HG02884 (cell line): ENCODE measurements around the gene VPS41.

ENCODE experiments used
- ATAC-seq: cut with Tn5 transposase; IDR thresholded peaks from one replicate; pipeline ENCODE4 v1.9.1; 2021; ENCODE audit warnings: mild to moderate bottlenecking, moderate library complexity; ENCODE audit not compliant: unreplicated experiment

The VPS41 gene

DNA sequence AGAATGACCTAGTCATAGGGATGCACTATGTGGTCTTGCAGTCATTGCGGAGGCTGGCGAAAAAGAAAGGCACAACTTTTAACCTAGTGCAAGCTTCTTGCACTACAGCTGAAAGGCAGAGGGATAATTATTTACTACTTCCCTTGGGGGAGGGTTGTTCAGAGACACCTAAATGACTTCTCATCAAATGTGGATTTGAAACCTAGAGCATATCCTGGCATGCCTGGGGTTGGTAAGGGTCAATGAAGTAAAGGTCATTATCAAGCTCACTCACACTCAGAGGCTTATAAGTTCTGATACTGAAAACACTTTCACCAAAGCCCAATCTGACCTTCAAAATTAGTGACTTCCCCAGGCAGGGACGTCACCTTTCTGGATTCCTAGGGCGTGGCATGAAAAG, 168.9 kb downstream of the VPS41 start:
- ATAC-seq: no peak

DNA sequence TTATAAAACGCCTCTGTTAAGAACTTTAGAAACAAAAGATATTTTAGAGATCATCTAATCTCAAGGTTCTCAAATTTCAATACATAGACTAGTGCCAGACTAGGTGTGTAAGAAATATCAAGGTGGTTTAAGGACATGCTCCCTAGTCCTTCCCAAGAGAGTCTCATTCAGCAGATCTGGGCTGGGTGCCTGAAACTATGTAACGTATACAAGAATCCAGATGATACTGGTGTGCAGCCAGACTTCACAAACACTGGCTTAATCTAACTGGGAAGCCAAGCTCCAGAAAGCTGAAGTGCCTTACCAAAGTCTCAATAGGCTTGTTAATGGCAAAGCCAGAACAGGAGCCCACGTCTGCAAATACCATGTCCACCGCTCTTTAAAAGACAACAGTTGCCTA, 172.9 kb downstream of the VPS41 start:
- ATAC-seq: no peak

DNA sequence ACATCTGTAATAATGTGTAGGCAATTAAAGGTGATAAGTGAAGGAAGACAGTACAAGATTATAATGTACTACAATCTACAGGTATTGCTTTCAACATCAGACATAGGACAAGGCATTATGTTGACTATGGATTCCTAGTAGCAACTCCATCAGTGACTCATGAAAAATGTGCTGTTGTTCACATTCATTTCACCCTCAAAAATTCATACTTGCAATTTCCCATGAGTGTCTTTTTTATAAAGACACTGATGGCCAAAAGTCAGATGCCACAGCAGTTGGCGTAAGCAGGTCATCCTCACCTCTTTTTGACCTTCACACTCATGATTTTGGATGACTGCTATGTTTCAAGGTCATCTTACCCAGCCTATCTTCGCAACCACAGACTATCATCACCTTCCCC, 177.8 kb downstream of the VPS41 start:
- ATAC-seq: no peak

- ATAC-seq: no peak
Observed at GRCh38 chr7:38728145-38728544, 180.8 kb downstream of the VPS41 start.

DNA sequence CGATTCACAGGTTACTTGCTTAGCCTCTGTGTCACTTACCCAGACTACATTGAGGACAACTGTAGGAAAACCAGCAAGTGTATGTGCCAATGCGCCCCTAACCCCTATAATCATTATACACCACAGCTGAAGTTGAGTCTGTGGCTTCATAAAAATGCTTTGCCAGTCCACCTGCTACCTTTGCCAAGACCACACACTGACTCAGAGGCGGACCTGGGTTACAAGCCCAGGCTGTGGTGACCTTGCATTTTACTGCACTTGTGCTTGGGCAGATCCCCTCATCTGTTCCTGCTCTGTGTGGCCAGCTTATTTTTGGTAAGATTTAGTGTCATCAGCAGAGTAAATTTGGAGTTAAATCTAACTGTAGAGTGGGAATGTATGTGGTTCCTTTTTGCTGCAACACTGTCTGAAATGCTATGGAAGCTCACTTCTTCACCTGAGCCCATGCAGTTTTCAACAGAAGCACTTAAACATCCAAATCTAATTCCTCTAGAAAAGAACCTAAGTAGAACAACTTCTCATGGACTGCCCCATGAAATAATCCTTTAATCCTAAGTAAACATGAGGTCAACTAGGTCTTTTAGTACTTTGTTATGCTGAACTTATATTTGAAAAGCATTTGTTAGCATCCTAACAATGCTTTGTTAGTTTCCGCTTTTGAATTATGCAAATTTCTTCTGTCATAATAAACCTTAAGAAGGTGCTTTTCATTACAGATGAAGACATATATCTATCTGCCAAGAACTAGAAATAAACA, 181.6 kb downstream of the VPS41 start:
- no peak for ATAC-seq

DNA sequence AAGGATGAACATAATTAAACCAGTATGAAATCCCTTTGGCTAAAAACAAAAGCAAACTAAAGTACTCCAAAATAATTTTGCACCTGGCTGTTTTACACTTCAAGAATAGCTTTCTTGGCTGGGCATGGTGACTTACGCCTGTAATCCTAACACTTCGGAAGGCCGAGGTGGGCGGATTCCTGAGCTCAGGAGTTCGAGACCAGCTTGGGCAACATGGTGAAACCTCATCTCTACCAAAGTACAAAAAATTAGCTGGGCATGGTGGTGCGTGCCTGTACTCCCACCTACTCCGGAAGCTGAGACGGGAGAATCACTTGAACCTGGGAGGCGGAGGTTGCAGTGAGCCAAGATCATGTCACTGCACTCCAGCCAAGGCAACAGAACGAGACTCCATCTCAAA, 185.7 kb downstream of the VPS41 start:
- ATAC-seq: no peak

GRCh38 chr7:38716397-38716796, 192.6 kb downstream of the VPS41 start:
- no peak for ATAC-seq

DNA sequence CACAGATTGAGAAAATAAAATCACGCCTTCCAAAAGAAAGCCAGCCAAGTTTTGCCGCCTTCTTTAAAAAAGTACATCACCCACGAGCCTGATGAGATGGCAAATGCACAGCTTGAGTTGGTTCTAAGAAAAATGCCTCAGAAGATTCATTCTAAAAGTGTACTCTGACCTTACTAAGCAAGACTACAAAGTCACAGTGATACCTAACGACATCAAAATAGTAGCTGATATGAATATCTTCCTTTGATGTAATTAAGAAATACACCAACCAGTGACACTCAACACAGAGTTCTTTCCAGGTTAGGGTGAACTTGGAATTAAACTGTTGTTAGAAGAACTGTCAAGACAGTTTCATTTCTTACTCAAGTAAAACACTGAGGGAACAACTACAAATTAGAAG, 199.9 kb downstream of the VPS41 start:
- no peak for ATAC-seq

- no peak for ATAC-seq
Observed at GRCh38 chr7:38704751-38705150, 204.2 kb downstream of the VPS41 start.

GRCh38 chr7:38704041-38704547, 204.9 kb downstream of the VPS41 start:
- ATAC-seq: no peak

DNA sequence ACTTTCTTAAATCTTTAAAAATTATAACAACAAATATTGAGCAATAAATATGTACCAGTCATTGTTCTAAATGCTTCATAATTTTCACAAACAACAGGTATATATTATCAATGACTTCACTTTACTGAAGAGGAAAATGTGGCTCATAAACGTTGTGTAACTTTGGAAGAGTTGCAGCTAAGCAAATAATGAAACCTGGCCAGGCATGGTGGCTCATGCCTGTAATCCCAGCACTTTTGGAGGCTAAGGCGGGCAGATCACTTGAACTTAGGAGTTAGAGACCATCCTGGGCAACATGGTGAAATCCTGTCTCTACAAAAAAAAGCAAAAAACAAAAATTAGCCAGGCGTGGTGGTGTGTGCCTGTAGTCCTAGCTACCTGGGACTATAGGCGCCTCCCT, 205.9 kb downstream of the VPS41 start:
- no peak for ATAC-seq

- no peak for ATAC-seq
Observed at GRCh38 chr7:38702002-38702535, 206.9 kb downstream of the VPS41 start.

- no peak for ATAC-seq
Observed at GRCh38 chr7:38700116-38700515, 208.9 kb downstream of the VPS41 start.

DNA sequence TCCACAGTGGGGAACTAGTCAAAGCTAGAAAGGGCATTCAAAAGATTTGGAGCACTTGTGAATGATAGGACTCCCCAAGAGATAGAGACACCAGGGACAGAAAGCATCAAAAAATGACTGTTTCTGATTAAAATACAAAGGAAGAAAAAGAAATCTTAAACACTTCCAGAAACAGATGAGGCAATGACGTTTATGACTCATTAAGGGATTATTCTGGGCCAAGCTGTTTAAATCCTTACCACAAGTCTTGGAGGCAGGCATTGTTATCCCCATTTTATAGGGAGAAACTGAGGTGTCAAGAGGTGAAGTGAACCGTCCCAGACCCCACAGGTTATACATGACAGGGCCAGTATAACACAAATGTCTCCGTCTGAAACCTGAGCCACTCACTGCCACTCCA, 209.5 kb downstream of the VPS41 start:
- ATAC-seq: no peak

DNA sequence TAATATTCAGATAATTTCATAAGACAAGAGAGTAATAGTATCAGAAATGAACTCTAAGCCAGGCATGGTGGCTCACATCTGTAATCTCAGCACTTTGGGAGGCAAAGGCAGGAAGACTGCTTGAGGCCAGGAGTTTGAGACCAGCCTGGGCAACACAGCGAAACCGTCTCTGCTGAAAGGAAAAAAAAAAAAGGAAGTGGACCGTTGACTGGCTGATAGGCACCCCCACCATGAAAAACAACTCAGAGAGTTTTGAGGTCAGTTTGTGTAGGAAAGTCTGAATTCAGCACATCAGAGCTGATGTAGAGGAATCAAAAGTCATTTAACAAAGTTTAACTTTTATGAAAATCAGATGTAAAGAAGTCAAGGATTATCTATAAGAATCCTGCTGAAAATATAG, 214.7 kb downstream of the VPS41 start:
- no peak for ATAC-seq

DNA sequence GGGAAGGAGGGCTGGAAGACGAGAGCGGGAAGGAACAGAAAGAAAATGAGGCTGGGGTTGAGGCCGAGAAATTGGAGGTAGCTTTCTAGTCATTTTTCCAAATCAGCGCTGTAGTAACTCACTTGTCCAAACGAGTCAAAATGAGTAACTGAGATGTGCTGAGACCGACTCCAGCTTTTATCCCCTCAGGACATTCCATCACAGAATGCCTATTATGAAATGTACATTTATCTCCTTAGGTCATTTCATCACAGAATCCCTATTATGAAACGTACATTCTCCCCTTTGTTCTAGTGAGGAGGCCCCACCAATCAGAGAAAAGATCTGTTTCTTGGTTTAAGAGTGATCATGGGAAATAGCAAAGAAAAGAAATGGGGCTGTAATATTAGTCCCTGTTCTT, 222.1 kb downstream of the VPS41 start:
- ATAC-seq: no peak

DNA sequence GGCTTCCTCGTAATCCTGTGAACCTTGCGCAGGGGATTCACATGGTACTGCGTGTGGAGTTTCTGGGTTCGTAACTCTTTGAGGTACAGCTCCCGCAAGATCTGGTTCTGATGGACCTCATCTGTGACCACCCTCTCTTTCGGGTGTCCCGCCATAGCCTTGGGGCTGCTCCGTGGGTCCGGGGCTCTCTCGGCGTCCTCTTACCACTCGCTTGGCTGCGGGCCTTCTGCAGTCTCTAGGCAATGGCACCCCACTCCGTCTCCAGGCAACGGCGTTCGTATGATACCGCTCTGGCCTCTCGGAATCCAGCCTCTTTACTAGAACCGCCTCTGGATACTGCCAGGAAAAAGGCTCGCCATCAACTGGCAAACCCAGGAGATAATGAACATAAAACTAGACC, 223.1 kb downstream of the VPS41 start:
- ATAC-seq: no peak

DNA sequence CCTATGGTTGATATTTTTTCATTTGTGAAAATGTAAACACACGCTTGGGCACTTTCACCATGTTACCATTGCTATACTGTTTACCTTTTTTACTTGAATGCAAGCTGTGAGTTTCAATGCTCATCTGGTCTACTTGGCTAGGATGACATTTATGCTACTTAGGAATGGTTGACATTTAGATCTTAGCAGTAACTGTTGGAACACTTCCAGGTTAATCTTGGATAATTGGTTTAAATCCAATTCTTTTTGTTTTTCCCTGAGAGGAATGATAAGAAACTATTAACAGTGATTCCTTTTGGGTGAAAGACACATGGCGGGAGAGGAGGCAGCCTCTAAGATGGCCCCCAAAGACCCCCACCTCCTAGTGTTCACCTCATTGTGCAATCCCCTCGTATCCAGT, 226.4 kb downstream of the VPS41 start:
- no peak for ATAC-seq

- no peak for ATAC-seq
Observed at GRCh38 chr7:38681882-38682281, 227.1 kb downstream of the VPS41 start.

- ATAC-seq: no peak
Observed at GRCh38 chr7:38679419-38679818, 229.6 kb downstream of the VPS41 start.

DNA sequence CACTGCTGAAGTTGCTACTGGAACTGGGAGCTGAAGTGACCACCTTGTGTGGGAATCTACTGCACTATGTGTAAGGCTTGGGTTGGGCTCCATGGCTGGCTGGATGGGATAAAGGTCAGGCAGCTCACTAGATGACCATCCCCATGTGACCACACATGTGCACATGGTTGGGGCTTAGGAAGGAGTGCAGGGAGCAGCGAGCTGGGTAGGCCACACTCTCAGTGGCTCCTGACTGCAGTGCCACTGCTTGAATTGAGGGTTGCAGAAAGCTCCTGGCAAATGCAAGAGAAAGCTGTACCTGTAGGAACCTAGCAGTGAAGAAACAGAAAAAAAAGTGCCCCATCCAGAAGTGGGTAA, 230.3 kb downstream of the VPS41 start:
- no peak for ATAC-seq

- no peak for ATAC-seq
Observed at GRCh38 chr7:38677981-38678697, 230.9 kb downstream of the VPS41 start.
